B cell (primary cell): ENCODE data around the gene ZNF695. TPM values are rescaled to one million over a fixed set of nuclear protein-coding genes. Genes with fewer than 3 reads are reported as not detected.

Experiments used
- ATAC-seq: fragments of 200-7000 bp; cut with Tn5 transposase; one replicate; pipeline ENCODE4 v1.10.0; 2021; ENCODE audit warnings: low read depth, mild to moderate bottlenecking, moderate number of reproducible peaks, moderate library complexity
- CTCF ChIA-PET: fragments of 350-600 bp; sonication (Branson Sonifier 250); formaldehyde crosslinking; loops from one replicate; lab custom pipeline; 2021; ENCODE audit warnings: antibody characterized with exemption, inconsistent platforms; lab: Charles Lee
- POLR2A ChIA-PET: fragments of 350-600 bp; sonication (Branson Sonifier 250); formaldehyde crosslinking; loops from one replicate; lab custom pipeline; 2021; ENCODE audit warnings: antibody characterized with exemption; lab: Charles Lee
- DNase-seq: peaks from one replicate; pipeline ENCODE4 v3.0.0; 2013
- H2AFZ ChIP-seq: 2 replicates; pipeline ENCODE4 v1.6.1; 2012; ENCODE audit warnings: mild to moderate bottlenecking, low read depth, low read length; ENCODE audit not compliant: insufficient read depth, poor library complexity, severe bottlenecking
- H3K27ac ChIP-seq, 2 donors: 1 replicate in 1 of 2; 2 replicates in 1 of 2; pipeline ENCODE4 v1.5.1; 2012 to 2013; ENCODE audit warnings: low read length in 2 of 2, mild to moderate bottlenecking in 2 of 2, moderate library complexity in 1 of 2
- H3K27me3 ChIP-seq, 4 experiments: fragments of 200-600 bp in 1 of 4; sonication (generic) in 1 of 4; replicated peaks in 1 of 4; 1 replicate in 2 of 4; 2 replicates in 2 of 4; pipeline versions ENCODE4 v1.6.1 to v1.7.0; 2013 to 2016; ENCODE audit warnings: low read length in 3 of 4, mild to moderate bottlenecking in 2 of 4, mixed read lengths in 1 of 4, moderate library complexity in 1 of 4; ENCODE audit not compliant: insufficient read depth in 4 of 4, control insufficient read depth in 3 of 4; ENCODE audit errors: control extremely low read depth in 1 of 4
- H3K36me3 ChIP-seq, 2 experiments: replicated peaks in 1 of 2; 1 replicate in 1 of 2; 2 replicates in 1 of 2; pipeline versions ENCODE4 v1.6.1 to v1.7.1; 2013; ENCODE audit warnings: low read length in 1 of 2; ENCODE audit not compliant: insufficient read depth in 2 of 2, control insufficient read depth in 1 of 2; ENCODE audit errors: control extremely low read depth in 1 of 2, extremely low read depth in 1 of 2
- H3K4me1 ChIP-seq, 2 donors: fragments of 200-600 bp in 1 of 2; sonication (generic) in 1 of 2; 1 replicate in 1 of 2; 2 replicates in 1 of 2; pipeline versions ENCODE4 v1.5.1 to v1.6.1; 2013 to 2017; ENCODE audit warnings: low read length in 2 of 2; ENCODE audit not compliant: control insufficient read depth in 2 of 2, insufficient read depth in 2 of 2
- H3K4me2 ChIP-seq: replicated peaks from 2 replicates; pipeline ENCODE3; 2012; ENCODE audit warnings: mild to moderate bottlenecking, low read depth, low read length; ENCODE audit not compliant: poor library complexity, severe bottlenecking
- H3K4me3 ChIP-seq, 5 experiments: fragments of 200-600 bp in 1 of 5; sonication (generic) in 1 of 5; 1 replicate in 3 of 5; 2 replicates in 2 of 5; pipeline versions ENCODE4 v1.5.1 to v1.7.0; 2011 to 2016; ENCODE audit warnings: low read length in 4 of 5, mild to moderate bottlenecking in 4 of 5, low read depth in 2 of 5, control low read depth in 1 of 5, moderate library complexity in 1 of 5; ENCODE audit not compliant: insufficient read depth in 1 of 5; ENCODE audit errors: control extremely low read depth in 1 of 5, extremely low read depth in 1 of 5
- H3K79me2 ChIP-seq: fragments of 200-600 bp; sonication (generic); one replicate; pipeline ENCODE4 v1.6.0; 2016; ENCODE audit warnings: low read length; ENCODE audit not compliant: control insufficient read depth, insufficient read depth
- H3K9ac ChIP-seq: fragments of 200-600 bp; sonication (generic); 2 replicates; pipeline ENCODE4 v1.6.1; 2017; ENCODE audit warnings: mild to moderate bottlenecking, low read length, moderate library complexity
- H3K9me3 ChIP-seq, 3 donors: one replicate each; pipeline versions ENCODE4 v1.6.1 to v1.7.1; 2013; ENCODE audit warnings: low read length in 2 of 3; ENCODE audit not compliant: control insufficient read depth in 2 of 3, insufficient read depth in 1 of 3; ENCODE audit errors: control extremely low read depth in 1 of 3
- H4K20me1 ChIP-seq: 2 replicates; pipeline ENCODE4 v1.6.0; 2012; ENCODE audit warnings: mild to moderate bottlenecking, low read length; ENCODE audit not compliant: insufficient read depth, control insufficient read depth, poor library complexity, severe bottlenecking
- H3K27ac Mint-ChIP-seq: one replicate; pipeline ENCODE4 v1.8.0; 2021; ENCODE audit warnings: mixed read lengths
- H3K27me3 Mint-ChIP-seq: one replicate; pipeline ENCODE4 v1.8.0; 2021; ENCODE audit warnings: mixed read lengths
- H3K4me1 Mint-ChIP-seq: one replicate; pipeline ENCODE4 v1.8.0; 2021; ENCODE audit warnings: mixed read lengths
- H3K4me3 Mint-ChIP-seq: one replicate; pipeline ENCODE4 v1.8.0; 2021; ENCODE audit warnings: mixed read lengths
- H3K9me3 Mint-ChIP-seq: one replicate; pipeline ENCODE4 v1.8.0; 2022; ENCODE audit warnings: mixed read lengths; ENCODE audit not compliant: insufficient read depth
- CTCF ChIP-seq: fragments of 200-600 bp; IDR thresholded peaks from one replicate; pipeline ENCODE4 v1.8.0; 2022; ENCODE audit warnings: antibody characterized with exemption, mild to moderate bottlenecking
- EZH2 ChIP-seq: IDR thresholded peaks from 2 replicates; pipeline ENCODE4 v1.6.1; 2012; ENCODE audit warnings: borderline replicate concordance, low read depth, mild to moderate bottlenecking, moderate library complexity, low read length; ENCODE audit not compliant: insufficient read depth, poor library complexity, severe bottlenecking
- WGBS: methylation state at CpG from one replicate; pipeline ENCODE4 v1.1.5; 2013; ENCODE audit warnings: missing lambda C conversion rate; ENCODE audit not compliant: insufficient coverage; 5-methylcytosine and 5-hydroxymethylcytosine counted together
- intact Hi-C: fragments of 100-400 bp; cut with micrococcal nuclease; formaldehyde crosslinking; loops from one replicate; pipeline ENCODE4 v1.10.0; 2022
- polyA plus RNA-seq: library from polyadenylated mRNA; depleted of rRNA; stranded (reverse); fragments of >200 nt; gene quantifications from 2 replicates; pipeline ENCODE4 v1.2.3, GENCODE V29; 2012
- total RNA-seq, 2 donors: library from RNA; stranded (reverse); fragments of 120-200 nt in 1 of 2; gene quantifications; 1 replicate in 1 of 2; 2 replicates in 1 of 2; pipeline versions ENCODE4 v1.2.3 to v1.2.4, GENCODE V29; 2013 to 2022

ZNF695 gene
- total and polyA plus RNA-seq, 2 donors (not counting 1 experiment from before 2014, with no cell fraction given) = 0.44 TPM; not detected in 1

DNA sequence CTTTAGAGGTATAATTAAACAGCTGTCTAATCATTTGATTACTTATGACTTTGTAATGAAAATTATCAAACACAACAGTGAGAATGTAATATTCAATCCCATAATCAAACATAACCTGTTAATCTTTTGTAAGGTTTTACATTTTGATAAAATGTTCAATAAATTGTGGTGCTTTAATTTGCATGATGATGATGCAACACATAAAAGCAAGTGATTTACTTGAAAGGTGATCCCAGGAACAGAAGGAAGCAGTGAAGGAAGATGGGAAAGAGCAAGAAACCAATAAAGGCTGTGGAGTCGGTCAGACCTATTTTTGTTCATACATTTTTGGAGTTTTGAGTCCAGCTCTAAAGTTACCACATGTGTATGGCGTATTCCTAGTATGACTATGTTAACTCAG lies 29.6 kb downstream of the ZNF695 start:
- H2AFZ ChIP-seq = no peak overlapping the region
- H3K9ac ChIP-seq = no peak overlapping the region
- DNase-seq (no peak), ATAC-seq (no peak)
- CTCF ChIA-PET = no interaction called here
- peaks cover 1 to 34% (median 22%) of the 10 kb centered on the region in 3 donors for H3K9me3 ChIP-seq
- H3K27me3 ChIP-seq = no peaks in the 10 kb centered on the region
- intact Hi-C loops = no loop called here
- H3K9me3 Mint-ChIP-seq = peaks cover 18% of the 10 kb centered on the region
- H3K27ac Mint-ChIP-seq = no peak overlapping the region
- no peaks in the 10 kb centered on the region for H3K27me3 Mint-ChIP-seq
- TF ChIP-seq EZH2 (no peak), CTCF (no peak)
- no peak overlapping the region for H3K4me3 ChIP-seq
- H3K36me3 ChIP-seq = no peaks in the 10 kb centered on the region
- H3K4me1 Mint-ChIP-seq = no peaks in the 10 kb centered on the region
- WGBS = 100% methylated on average over 2 of the region's 2 CpGs
- H3K4me1 ChIP-seq = no peaks in the 10 kb centered on the region
- H3K4me3 Mint-ChIP-seq = no peak overlapping the region
- H4K20me1 ChIP-seq = no peaks in the 10 kb centered on the region
- POLR2A ChIA-PET = no interaction called here
- H3K79me2 ChIP-seq = no peaks in the 10 kb centered on the region
- H3K27ac ChIP-seq = no peak overlapping the region
- no peak overlapping the region for H3K4me2 ChIP-seq

- no peak overlapping the region for H3K9ac ChIP-seq
- Mint-ChIP-seq H3K9me3 (peaks cover 37% of the 10 kb centered on the region), H3K4me1 (no peaks in the 10 kb centered on the region), H3K4me3 (no peak overlapping the region), H3K27me3 (no peaks in the 10 kb centered on the region), H3K27ac (no peak overlapping the region)
- H3K79me2 ChIP-seq = no peaks in the 10 kb centered on the region
- POLR2A ChIA-PET = no interaction called here
- H4K20me1 ChIP-seq = no peaks in the 10 kb centered on the region
- no peak overlapping the region for H2AFZ ChIP-seq
- no peak overlapping the region for H3K27ac ChIP-seq
- intact Hi-C loops = loop anchor here (2.0 kb wide), 1 partner anchor 65 kb away; no protein-coding TSS in a partner anchor
- no peak overlapping the region for H3K4me2 ChIP-seq
- H3K36me3 ChIP-seq = no peaks in the 10 kb centered on the region
- WGBS = 99% methylated on average over 7 of the region's 7 CpGs
- ATAC-seq (no peak), DNase-seq (no peak)
- H3K4me3 ChIP-seq = no peak overlapping the region
- TF ChIP-seq CTCF (no peak), EZH2 (no peak)
- H3K9me3 ChIP-seq = peaks cover 3 to 35% (median 19%) of the 10 kb centered on the region in 3 donors
- no peaks in the 10 kb centered on the region for H3K27me3 ChIP-seq
- no peaks in the 10 kb centered on the region for H3K4me1 ChIP-seq
- CTCF ChIA-PET = interaction anchor here (0.6 to 3.1 kb wide), 8 partner anchors 21 to 474 kb away, joined by 3 to 27 read pairs (median 3); partner anchors contain the start of gene AHCTF1
Observed at GRCh38 chr1:246971969-246972368, 35.9 kb downstream of the ZNF695 start.
